Measurements from ENCODE around the gene RAB31. TPM values are rescaled to one million over a fixed set of nuclear protein-coding genes. Genes with fewer than 3 reads are reported as not detected.

RAB31 gene
- total RNA-seq, 1 donor, result 47.8 TPM

DNA sequence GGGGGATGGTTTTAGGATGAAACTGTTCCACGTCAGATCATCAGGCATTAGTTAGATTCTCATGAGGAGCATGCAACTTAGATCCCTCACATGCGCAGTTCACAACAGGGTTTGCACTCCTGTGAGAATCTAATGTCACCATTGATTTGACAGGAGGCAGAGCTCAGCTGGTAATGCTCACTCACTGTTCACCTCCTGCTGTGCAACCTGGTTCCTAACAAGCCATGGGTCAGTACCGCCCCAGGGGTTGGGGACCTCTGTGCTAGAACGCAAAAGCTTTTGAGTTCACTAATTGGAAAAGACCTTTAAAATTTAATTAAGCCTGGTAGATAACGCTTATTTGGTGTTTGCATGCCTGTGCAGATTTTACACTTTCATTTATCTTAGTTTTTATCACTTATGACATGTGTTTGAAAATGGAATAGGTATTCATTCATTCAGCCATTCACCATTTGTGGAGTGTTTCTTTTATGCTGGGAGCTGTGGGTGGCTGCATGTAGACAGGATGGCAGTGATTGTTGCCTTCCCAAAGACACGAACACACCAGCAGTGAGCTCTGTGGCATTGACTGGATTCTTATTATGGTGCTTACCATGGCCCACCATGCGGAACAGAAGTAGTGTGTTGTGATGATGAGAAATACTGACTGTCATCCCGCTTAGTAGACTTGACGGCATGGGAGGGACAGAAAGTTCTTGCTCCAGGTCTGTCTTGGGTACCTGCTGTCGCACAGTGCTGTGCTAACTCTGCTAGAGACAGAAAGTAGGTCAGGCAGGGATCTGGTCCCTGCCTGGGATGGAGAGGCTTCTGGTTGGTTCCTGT, 6.4 kb downstream of the RAB31 start:
- H3K27me3 ChIP-seq (ENCODE audit: insufficient read depth, low read length), result peaks cover 3% of the 10 kb centered on the region
- no peaks in the 10 kb centered on the region for H3K9me3 ChIP-seq (ENCODE audit: low read depth, low read length)
- no peak overlapping the region for H3K4me3 ChIP-seq (ENCODE audit: low read length)
- H3K4me1 ChIP-seq (ENCODE audit: insufficient read depth, low read length), result peaks cover 77% of the 10 kb centered on the region

DNA sequence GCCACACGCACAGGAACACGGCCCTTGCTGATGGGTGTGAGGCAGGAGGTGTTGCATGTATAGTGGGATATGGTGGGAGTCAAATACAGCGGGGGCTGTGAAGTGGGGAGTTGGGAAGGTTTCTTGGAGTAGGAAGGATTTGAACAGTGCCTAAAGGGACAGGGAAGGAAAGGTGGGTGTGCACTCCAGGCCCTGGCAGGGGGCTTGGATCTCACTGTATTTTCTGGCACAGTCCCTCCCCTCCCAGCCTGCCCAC, 6.9 kb downstream of the RAB31 start:
- no peaks in the 10 kb centered on the region for H3K9me3 ChIP-seq (ENCODE audit: low read depth, low read length)
- no peak overlapping the region for H3K4me3 ChIP-seq (ENCODE audit: low read length)
- peaks cover 71% of the 10 kb centered on the region for H3K4me1 ChIP-seq (ENCODE audit: insufficient read depth, low read length)

DNA sequence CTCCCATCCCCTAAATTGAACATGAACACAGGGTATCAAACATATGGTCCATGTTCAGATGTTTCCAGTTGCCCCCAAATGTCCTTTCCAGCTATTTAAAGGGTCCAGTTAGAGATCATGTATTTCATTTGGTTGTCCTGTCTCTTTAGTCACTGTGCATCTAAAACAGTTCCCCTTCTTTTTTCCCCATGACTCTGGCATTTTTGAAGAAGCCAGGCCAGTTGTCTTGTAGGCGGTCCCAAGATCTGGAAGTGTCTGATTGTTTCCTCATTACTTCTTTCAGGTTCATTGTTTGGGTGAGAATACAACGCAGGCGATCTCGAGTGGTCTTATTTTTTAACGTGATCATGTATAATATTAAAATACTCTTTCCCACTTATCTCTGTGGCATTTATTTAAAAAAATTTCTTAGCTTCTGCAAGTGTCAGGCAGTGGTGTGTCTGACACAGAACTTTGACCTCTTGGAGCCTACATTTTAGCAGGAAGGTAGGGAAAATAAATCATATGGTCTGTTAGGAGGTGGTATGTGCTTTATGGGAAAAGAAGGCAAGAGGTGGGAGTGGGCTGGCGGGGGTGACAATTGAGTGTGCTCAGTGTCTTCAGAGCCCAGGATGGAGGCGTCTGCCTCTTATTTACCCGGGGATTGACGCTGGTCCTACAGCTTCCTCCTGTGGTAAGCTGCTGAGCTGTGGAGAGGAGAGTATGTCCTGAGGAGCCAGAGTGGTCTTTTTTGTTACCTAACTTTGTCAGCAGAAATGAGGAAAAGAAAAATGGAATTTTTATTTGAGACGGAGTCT, 8.1 kb downstream of the RAB31 start:
- Histone ChIP-seq H3K27me3 (ENCODE audit: insufficient read depth, low read length) (no peaks in the 10 kb centered on the region), H3K9me3 (ENCODE audit: low read depth, low read length) (no peaks in the 10 kb centered on the region), H3K4me3 (ENCODE audit: low read length) (no peak overlapping the region), H3K4me1 (ENCODE audit: insufficient read depth, low read length) (peaks cover 60% of the 10 kb centered on the region)

More for the DNA sequence above, 6.9 kb downstream of the RAB31 start:
- H3K27me3 ChIP-seq (ENCODE audit: insufficient read depth, low read length), result no peaks in the 10 kb centered on the region

DNA sequence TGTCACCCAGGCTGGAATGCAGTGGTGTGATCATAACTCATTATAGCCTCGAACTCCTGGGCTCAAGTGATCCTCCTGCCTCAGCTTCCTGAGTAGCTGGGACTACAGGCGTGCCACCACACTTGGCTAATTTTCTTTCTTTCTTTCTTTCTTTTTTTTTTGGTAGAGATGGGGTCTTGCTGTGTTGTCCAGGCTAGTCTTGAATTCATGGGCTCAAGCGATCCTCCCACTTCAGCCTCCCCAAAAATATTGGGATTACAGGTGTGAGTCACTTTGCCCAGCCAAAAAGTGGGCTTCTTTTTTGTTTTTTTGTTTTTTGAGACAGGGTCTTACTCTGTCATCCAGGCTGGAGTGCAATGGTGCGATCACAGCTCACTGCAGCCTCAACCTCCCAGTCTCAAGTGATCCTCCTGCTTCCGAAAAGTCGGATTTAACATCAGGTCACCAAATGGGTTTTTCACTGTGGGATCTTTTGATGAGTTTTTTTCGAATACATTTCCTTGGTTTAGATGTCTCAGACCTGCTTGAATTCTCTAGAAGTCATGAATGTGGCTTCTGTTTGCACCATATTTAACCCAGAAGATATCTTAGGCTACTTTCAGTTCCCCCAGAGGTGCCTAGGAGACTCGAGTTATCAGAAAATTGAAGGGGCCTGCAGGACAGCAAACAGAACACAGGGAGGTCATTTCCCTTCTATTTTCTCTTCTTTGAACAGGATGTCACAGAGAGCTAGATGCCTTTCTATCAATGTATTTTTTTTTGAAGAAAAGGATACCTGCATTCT, 8.9 kb downstream of the RAB31 start:
- H3K4me1 ChIP-seq (ENCODE audit: insufficient read depth, low read length), result peaks cover 52% of the 10 kb centered on the region
- H3K27me3 ChIP-seq (ENCODE audit: insufficient read depth, low read length), result no peaks in the 10 kb centered on the region
- H3K4me3 ChIP-seq (ENCODE audit: low read length), result no peak overlapping the region
- H3K9me3 ChIP-seq (ENCODE audit: low read depth, low read length), result no peaks in the 10 kb centered on the region

DNA sequence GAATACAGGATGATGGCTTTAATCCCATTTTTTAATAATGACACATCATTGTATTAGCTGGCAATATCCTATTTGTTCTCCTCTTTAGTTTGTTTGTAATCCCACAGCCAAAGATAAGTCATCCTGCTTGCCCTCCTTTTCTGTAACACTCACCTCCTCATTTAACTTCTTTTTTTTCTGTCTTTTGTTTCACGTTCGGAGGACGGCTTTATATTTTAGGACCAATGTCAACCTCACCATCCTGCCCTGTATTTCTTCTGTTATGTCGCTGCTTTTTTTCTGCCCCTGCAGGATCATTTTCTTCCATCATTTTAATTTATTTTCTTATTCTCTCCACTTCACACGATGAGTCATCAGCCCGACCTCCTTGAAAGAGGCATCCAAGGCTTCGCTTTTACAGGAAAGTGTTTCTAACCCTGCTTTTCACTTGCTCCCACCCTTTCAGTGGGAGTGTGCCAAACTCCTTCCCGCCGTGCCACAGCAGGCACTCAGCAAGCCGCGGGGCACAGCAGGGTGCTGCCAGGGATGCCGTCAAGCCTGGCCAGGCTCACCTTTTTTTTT, 11.4 kb downstream of the RAB31 start:
- Histone ChIP-seq H3K27me3 (ENCODE audit: insufficient read depth, low read length) (no peaks in the 10 kb centered on the region), H3K9me3 (ENCODE audit: low read depth, low read length) (no peaks in the 10 kb centered on the region), H3K4me1 (ENCODE audit: insufficient read depth, low read length) (peaks cover 32% of the 10 kb centered on the region), H3K4me3 (ENCODE audit: low read length) (no peak overlapping the region)

DNA sequence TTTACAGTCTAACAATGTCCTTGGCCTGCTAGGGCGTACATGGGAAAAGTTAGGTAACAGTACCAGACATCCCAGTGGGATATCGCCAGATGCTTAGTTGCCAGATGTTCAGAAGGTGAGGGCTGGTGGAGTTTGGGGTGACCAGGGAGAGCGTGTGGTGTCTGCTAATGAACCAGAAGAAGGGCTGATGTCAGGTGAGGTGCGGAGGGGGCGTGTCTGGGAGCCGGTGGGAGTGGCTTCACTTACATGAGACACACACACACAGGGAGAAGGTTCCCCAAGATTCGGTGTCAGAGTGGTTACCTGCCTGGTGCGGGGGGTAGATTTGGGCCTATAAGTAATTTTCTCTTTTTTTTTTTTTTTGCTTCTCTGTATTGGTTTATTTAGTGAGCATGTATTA, 12.2 kb downstream of the RAB31 start:
- Histone ChIP-seq H3K27me3 (ENCODE audit: insufficient read depth, low read length) (no peaks in the 10 kb centered on the region), H3K9me3 (ENCODE audit: low read depth, low read length) (no peaks in the 10 kb centered on the region), H3K4me3 (ENCODE audit: low read length) (no peak overlapping the region), H3K4me1 (ENCODE audit: insufficient read depth, low read length) (peaks cover 24% of the 10 kb centered on the region)

DNA sequence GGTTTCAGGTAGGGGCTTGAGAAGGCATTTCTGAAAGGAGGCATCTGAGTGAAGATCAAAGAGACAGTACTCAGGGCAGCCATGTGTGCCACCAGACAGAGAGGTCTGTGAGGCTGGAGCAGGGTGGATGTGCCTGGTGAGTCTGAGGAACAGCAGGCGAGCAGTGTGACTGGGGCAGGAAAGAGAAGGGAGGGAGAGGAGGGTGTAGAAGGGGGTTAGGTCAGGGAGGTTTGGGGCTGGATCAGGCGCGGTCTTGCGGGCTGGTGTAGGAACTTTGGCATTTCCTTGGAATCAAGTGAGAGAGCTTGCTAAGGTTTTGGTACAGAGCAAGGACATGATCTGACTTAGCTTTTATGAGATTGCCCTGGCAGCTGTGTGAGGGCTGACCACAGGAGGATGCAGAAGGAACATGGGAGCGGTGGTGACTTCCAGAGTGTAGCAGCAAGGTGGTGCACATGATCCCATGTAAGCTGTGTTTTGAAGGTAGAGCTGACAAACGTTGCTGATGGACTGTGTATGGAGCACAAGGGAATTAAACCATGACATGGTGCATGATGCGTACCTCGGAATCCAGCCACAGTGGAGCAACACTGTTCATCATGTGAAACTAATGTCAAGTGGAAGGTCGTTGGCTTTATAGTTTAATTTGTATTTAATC, 13.9 kb downstream of the RAB31 start:
- H3K4me3 ChIP-seq (ENCODE audit: low read length), result no peak overlapping the region
- H3K4me1 ChIP-seq (ENCODE audit: insufficient read depth, low read length), result peaks cover 7% of the 10 kb centered on the region
- H3K9me3 ChIP-seq (ENCODE audit: low read depth, low read length), result no peaks in the 10 kb centered on the region

DNA sequence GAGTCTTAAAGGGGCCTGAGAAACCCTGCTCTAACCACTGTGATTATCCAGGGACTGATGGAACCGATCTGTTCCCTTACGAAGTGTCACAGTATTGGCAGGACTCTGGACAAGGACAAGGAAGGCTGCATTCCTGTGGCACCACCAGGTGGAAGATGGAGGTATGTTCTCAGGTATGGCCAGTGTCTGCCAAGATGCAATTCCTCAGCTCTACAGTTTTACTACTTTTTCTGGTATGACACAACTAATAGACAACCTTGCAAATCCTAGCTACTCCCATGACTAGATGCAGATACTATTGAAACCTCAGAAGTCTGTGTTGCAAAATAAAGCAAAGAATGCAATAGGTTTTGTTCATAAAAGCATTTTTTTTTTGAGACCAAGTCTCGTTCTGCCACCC, 14.6 kb downstream of the RAB31 start:
- Histone ChIP-seq H3K4me3 (ENCODE audit: low read length) (no peak overlapping the region), H3K27me3 (ENCODE audit: insufficient read depth, low read length) (no peaks in the 10 kb centered on the region), H3K4me1 (ENCODE audit: insufficient read depth, low read length) (peaks cover under 1% of the 10 kb centered on the region), H3K9me3 (ENCODE audit: low read depth, low read length) (no peaks in the 10 kb centered on the region)

More for the DNA sequence above, 13.9 kb downstream of the RAB31 start:
- H3K27me3 ChIP-seq (ENCODE audit: insufficient read depth, low read length), result no peaks in the 10 kb centered on the region

DNA sequence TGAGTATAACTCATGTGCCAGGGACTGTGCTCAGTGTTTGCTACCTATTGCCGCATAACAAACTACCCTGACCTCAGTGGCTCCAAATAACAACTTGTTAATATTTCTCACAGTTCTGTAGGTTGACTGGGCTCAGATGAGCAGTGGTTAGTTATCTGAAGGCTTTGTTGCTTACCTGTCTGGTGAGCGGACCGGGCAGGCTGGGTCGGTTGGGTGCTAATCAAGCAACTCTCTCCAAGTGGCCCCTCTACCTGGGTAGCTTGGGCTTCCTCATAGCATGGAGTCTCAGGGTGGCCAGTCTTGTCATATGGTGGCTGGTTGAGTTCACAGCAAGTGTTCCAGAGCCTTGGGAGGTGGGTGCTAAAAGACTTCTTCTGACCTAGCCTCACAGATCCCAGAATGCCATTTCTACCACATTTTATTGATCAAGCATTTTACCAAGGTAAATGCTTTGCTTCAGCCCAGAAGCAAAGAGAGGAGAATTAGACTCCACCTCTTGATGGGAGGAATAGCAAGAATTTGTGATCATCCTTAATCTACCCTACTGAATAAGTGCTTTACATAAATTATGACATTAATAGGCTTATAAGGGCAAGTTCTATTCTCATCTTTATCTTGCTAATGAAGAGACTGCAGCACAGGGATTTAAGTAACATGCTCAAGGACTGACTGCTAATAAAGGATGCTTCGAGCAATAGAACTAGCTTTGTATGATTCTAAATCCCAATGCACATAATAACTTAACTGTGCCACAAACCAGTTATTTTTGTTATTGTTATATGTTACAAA, 16.9 kb downstream of the RAB31 start:
- Histone ChIP-seq H3K4me1 (ENCODE audit: insufficient read depth, low read length) (no peaks in the 10 kb centered on the region), H3K27me3 (ENCODE audit: insufficient read depth, low read length) (no peaks in the 10 kb centered on the region), H3K9me3 (ENCODE audit: low read depth, low read length) (no peaks in the 10 kb centered on the region), H3K4me3 (ENCODE audit: low read length) (no peak overlapping the region)

DNA sequence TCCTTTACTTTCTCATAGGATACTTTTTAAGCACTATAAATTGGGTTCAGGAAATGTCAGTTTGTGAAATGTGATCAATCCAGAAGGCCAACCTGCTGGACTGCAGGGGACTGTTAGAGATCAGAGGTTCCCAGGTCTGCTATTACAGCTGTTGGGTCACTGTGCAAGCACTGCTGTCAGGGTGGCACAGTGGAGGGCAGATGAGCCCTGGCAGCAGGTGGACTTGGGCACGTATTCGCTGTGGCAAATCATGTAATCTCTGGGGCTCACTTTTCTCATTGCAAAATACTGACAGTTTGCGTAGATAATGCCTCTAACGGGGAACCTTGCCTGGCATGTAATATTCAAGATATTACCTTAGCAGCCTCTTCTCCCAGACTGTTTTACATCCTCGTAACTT, 18.1 kb downstream of the RAB31 start:
- no peak overlapping the region for H3K4me3 ChIP-seq (ENCODE audit: low read length)
- no peaks in the 10 kb centered on the region for H3K4me1 ChIP-seq (ENCODE audit: insufficient read depth, low read length)
- no peaks in the 10 kb centered on the region for H3K9me3 ChIP-seq (ENCODE audit: low read depth, low read length)
- H3K27me3 ChIP-seq (ENCODE audit: insufficient read depth, low read length), result no peaks in the 10 kb centered on the region

DNA sequence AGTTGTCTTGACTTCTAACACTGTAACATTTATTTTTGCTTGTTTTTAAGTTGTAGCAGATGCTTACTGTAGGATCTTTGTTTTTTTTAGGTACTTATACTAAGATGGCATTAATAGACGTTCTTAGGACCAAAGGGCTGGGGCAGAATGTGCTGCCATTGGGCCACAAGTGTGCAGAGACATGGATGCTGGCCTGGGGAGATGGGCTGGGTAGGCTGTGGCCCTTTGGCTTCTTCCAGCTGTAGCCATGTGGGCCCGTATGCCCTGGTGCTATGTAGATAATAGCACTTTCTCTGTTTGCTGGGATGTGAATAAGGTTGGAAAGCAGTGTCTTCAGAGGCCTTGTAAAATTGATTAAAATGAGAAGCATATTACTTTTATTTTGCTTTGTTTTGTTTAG, 18.8 kb downstream of the RAB31 start:
- Histone ChIP-seq H3K4me1 (ENCODE audit: insufficient read depth, low read length) (no peaks in the 10 kb centered on the region), H3K27me3 (ENCODE audit: insufficient read depth, low read length) (no peaks in the 10 kb centered on the region), H3K4me3 (ENCODE audit: low read length) (no peak overlapping the region), H3K9me3 (ENCODE audit: low read depth, low read length) (no peaks in the 10 kb centered on the region)

DNA sequence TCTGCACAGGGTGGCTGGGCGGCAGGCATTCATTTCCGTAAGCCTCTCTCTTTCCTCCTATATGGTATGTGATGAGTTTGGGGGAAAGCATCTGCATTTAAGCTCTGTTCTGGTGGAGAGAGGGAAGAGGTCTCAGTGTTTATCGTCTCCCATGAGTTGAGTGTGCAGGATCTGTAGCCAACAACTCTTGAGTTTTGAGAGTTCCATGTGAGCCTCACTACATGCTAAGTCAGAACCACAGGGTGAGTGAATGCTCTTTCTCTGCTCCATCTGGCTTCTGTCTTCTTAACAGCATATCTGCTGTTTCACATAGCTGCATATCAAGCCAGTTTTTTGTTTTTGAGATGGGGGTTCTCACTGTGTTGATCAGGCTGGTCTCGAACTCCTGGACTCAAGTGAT, 22.7 kb downstream of the RAB31 start:
- Histone ChIP-seq H3K4me1 (ENCODE audit: insufficient read depth, low read length) (peaks cover 36% of the 10 kb centered on the region), H3K27me3 (ENCODE audit: insufficient read depth, low read length) (no peaks in the 10 kb centered on the region), H3K9me3 (ENCODE audit: low read depth, low read length) (no peaks in the 10 kb centered on the region), H3K4me3 (ENCODE audit: low read length) (no peak overlapping the region)

DNA sequence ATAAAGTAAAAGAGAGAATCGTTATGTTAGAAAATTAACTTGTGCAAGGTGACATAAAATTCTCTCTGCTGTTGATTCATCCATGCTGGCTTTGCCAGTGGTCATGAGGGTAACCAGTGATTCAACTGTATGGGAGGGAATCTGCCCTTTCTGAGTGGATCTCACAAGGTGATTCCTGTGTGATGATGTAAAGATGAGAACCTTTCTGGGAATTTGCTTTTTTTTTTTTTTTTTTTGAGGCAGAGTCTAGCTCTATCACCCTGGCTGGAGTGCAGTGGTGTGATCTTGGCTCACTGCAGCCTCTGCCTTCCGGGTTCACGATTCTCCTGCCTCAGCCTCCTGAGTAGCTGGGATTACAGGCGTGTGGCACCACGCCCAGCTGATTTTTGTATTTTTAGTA, 23.3 kb downstream of the RAB31 start:
- Histone ChIP-seq H3K4me3 (ENCODE audit: low read length) (no peak overlapping the region), H3K27me3 (ENCODE audit: insufficient read depth, low read length) (no peaks in the 10 kb centered on the region), H3K9me3 (ENCODE audit: low read depth, low read length) (no peaks in the 10 kb centered on the region), H3K4me1 (ENCODE audit: insufficient read depth, low read length) (peaks cover 37% of the 10 kb centered on the region)

DNA sequence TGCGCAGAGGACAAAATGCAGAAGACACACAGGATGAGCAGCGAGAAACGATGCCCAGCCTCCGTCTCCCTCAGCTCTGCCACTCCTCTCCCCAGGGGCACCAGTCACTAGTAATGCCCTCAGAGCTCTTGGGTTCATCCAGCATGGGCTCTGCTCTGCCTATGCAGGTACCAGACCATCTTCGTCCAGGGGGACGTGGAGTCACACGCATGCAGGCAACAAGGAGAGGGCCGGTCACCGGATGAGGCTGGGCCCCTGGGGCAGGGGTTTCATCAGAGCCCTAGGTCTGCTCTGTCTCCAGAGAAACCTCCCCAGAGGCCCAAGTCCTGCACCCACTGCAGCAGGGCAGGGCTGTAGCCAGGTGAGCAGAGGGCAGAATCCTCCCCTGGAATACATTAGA, 23.9 kb downstream of the RAB31 start:
- H3K4me1 ChIP-seq (ENCODE audit: insufficient read depth, low read length), result peaks cover 37% of the 10 kb centered on the region
- H3K9me3 ChIP-seq (ENCODE audit: low read depth, low read length), result no peaks in the 10 kb centered on the region
- H3K27me3 ChIP-seq (ENCODE audit: insufficient read depth, low read length), result no peaks in the 10 kb centered on the region
- no peak overlapping the region for H3K4me3 ChIP-seq (ENCODE audit: low read length)
